GM18508 (cell line): ENCODE measurements around the gene COQ8B.

Experiments
- ATAC-seq: cut with Tn5 transposase; IDR thresholded peaks from one replicate; pipeline ENCODE4 v1.9.1; 2021; ENCODE audit warnings: moderate number of reproducible peaks; ENCODE audit not compliant: insufficient read depth, unreplicated experiment

Gene COQ8B

GRCh38 chr19:40642051-40642706, 74.5 kb downstream of the COQ8B start:
- ATAC-seq = no peak
